ENCODE results near the gene KIAA1671. TPM values are rescaled to one million over a fixed set of nuclear protein-coding genes. Genes with fewer than 3 reads are reported as not detected.

The KIAA1671 gene
- polyA plus RNA-seq, 3 donors: 23.2 to 27.4 (median 25.9) TPM

DNA sequence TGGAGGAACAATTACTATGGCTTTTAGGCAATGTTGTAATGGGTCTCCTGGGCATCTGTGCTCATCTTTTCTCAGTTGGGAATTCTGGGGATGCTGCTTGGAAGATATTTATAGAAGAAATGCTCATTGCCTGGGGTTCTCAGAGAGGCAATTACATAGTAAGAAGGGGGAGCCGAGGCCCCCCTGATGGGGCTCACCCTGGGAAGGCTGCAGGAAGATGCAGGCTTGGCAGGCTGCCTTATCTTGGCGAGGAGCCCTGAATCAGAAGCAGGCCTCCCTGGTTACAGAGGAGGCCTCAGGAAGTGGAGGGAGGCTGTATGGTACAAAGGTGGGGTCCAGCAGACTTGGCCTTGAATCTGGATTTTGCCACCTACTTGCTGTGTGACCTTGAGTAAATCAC is 186.5 kb downstream of the KIAA1671 start:
- peak; percentile 30 for DNase-seq

DNA sequence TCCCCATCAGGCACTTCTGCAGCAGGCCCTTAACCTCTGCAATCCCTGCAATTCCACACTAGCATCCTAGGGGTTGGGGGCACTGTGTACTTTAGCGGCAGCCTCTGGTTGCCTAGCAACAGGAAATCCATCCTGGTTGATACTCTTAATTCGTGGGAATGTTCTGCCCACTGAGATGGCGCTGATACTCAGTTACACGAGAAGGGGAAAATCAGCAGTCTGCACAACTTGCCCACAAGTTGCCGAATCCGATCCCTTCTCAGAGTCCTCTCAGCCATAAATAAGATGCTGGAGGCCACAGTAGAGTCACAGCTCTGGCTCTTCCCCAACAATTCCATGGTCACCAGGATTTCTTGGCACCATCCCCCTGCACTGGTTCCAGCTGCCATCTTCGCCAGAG is 189.6 kb downstream of the KIAA1671 start:
- DNase-seq: no peak

DNA sequence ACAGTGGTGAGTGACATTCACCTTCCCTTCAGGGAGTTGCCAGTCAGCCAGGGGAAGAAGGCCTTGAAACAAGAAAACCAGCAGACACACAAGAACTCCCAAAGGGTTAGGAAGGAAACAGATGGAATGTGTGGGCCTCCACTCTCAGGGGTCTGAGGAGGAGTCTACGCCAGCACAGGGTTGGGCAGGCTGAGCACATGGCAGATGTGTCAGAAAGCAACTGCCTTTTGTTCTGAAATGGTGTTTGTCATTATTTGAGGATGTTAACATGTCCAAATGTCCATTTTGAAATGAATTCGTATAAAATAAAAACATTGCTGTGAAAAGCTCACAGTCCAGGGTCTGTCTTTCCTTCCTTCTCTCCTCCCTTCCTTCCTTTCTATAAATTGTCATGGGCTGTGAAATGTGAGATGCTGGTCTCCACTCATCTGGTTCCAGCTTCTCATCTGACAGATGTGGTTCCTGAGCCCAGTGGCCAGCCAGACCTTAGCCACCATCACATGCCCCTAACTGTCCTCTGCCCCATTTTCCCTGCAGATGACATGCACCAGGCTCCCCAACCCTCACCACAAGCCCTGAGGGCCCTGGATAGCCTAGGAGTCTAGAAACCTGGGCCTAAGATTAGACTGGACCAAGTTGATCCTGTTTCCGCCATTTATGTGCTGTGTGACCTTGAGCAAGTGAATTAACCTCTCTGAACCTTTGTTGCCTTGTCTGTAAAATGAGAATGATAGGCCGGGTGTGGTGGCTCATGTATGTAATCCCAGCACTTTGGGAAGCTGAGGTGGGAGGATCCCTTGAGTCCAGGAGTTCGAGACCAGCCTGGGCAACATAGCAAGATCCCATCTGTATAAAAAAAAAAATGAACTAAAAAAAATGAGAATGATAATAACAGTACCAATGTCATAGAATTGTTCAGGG is 190.9 kb downstream of the KIAA1671 start:
- no peak for DNase-seq

DNA sequence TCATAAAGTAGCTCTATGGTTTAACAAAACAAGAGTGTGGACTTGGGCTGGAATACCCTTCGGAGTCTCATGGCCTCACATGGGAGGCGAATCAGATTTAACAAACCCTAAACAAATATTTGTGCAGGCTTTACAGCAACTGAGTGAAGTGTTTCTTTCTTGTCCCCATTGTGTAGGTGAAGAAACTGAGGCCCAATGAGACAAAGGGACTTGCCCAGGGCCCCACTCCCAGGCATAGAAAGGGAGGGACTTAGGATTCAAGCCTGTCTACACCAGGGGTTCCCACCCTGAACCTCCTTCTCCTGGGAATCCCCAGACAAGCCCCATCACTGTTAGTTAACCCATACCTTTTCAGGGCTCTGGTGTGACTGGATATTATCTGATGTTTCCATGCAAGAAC is 192.0 kb downstream of the KIAA1671 start:
- DNase-seq: no peak

DNA sequence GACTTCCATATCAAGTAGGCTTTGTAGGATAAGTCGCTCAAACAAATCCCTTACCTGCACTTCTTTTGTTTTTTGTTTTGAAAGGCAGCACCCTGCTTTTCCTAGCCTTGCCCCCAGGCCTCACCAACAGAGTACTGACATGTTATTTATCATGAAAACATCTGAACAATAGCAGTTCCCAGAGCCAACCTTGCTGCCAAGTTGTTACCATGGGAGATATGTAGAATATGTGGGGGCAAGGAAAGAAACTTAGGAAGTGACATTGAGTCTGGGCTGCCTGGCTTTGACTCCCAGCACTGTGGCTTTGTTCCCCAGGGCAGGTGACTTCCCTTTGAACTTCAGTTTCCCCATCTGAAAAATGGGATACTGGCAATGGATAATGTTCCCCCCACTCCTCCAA is 193.8 kb downstream of the KIAA1671 start:
- DNase-seq: no peak

DNA sequence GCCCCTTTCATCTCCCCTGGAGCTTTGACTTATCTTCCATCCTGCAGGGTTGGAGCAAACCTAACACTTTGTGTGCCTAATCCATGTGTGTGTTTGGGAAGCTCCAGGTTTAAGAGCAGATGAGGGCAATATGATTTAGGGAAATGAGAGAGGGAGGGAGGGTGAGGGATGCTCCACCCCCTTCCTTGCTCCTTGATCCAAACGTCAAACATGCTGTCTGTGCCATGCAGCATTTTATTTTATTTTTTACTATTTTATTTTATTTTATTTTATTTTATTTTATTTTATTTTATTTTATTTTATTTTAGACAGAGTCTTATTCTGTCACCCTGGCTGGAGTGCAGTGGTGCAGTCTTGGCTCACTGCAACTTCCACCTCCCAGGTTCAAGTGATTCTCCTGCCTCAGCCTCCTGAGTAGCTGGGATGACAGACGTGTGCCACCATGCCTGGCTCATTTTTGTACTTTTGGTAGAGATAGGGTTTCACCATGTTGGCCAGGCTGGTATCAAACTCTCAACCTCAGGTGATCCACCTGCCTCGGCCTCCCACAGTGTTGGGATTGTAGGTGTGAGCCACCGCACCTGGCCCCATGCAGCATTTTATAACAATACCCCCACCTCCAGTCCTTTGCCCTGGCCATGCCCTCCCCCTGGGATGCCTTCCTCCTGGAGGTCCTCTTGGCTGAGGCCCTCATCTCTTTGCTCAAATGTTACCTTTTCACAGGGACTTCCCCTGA is 194.6 kb downstream of the KIAA1671 start:
- no peak for DNase-seq

DNA sequence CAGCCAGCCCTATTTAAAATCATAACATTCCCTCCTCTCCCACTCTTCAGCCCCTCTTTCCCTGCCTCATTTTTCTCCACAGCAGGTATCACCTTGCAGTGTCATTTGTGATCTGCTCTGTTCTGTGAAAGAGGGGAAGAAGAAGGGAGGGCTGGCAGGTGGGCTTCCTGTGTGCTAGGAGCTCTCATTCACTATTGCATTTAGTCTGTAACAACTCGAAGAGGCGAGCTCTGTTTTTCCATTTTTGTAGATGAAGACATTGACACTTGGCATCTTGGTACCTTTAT is 195.1 kb downstream of the KIAA1671 start:
- no peak for DNase-seq

DNA sequence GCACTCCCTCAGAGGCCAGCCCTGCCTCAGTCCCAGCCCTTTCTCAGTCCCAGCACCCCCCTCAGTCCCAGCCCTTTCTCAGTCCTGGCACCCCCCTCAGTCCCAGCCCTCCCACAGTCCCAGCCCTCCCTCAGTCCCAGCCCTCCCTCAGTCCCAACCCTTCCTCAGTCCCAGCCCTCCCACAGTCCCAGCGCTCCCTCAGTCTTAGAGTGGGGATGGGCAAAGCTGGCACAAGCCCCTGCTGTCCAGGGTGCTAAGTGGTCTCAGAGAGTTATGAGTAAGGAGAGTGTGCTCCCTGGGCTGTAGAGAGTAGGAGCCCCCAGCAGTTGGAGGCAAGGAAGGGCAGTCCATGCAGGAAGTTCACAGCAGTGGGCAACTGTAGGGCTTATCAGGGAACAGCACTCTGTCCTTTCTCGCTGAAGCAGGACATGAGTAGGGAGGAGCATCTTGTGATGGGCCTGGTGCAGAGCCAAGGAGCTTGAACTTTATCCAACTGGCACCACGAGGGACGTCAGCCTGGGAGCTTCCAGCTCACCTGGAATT is 195.7 kb downstream of the KIAA1671 start:
- DNase-seq: no peak

DNA sequence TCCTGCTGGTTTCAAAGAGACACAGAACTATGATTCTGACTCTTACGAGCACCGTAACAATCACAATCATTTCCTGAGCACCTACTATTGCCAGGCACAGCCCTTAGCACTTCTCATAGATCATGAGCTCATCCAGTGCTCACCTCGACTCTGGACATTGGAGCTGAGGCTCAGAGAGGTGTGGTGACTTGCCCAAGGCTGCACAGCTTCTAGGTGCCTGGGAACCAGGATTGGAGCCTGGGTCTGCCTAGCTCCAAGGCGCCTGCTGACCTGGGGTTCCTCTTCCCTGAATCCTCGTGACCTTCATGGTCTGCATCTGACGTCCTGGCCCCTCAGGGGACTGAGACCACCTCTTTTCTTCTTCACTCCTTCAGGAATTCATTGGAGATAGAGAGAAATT is 196.5 kb downstream of the KIAA1671 start:
- no peak for DNase-seq

DNA sequence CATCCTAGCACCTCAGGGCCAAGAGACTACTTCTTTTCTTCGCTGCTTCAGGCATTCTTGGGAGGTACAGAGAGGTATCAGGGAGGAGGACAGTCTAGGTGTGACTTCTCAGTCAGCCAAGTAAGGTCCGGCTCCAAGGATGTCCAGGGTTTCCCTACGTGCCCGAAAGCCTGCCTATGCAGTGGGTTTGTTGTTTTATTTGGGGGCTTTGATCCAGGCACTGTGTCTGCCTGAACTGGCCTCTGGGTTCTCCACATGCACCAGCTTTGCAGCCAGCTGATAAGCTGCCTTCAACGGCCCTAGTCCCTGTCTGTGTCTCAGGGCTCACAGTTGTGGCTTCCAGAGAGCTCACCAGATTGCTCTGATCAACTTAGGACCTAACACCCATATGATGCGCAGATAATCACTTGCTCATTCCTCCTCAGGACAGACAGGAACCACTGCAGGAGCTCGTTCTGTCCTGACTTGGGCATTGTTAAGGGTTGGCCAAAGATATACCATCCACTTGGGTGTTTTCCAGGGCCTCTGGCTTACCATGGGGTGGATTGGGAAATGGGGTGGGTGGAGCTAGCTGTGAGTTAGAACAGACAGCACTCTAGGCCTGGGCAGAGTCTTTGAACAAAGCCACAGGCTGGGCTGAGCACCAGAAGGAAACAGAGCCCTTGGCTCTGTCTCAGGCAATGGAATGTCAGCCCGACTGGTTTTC is 201.6 kb downstream of the KIAA1671 start:
- DNase-seq: no peak

DNA sequence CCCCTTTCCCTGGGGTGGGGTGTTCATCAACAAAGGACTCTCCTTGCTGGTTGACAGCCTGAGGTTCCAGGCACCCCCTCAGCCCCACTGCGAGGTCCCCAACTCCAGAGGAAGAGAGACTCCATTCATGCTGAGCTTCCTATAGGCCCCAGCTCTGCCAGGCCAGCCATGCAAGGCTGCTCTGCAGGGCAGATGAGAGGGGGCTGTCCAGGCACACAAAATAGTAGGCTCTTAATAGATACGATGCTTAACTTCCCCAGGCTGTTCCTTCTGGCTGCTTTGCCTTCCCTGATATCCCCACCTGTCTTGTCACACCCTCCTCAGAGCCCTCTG is 202.1 kb downstream of the KIAA1671 start:
- DNase-seq: no peak

DNA sequence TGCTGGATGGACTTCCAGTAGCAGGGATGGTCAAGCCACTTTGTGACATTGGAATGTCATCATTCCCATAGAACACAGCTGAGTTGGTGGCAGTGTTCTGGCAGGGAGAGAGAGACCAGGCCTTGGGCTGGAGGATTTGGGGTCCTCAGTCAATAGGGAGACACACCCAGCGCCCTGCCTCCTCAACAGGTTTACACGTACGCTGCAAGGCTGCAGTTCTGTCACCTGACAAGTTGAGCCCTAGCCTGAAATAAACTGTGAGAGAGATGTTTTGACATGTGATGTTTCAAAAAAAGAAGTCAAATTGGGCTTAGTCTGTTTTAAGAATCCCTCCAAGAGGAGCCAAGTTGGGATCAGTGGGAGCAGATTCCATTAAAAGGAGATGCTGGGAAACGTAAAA is 204.2 kb downstream of the KIAA1671 start:
- DNase-seq: no peak

DNA sequence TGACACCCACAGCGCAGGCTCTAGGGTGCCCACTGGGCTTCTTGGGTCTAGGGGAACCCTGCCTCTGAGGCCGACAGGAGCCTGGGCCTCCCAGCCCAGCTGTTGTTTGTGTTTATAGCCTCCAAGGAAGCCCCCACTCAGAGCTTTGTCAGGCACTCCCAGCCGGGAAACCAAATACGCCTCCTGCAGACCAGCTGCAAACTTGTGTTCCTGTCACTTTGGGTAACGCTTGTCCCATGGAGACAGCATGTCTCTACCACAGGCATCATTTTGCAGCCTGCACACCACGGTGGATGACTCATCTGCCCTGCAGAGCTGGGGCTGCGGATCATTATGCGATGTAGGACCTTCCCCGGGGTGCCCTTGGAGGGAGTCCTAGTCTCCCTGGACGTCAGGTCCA is 206.5 kb downstream of the KIAA1671 start:
- peak; percentile 35 for DNase-seq

DNA sequence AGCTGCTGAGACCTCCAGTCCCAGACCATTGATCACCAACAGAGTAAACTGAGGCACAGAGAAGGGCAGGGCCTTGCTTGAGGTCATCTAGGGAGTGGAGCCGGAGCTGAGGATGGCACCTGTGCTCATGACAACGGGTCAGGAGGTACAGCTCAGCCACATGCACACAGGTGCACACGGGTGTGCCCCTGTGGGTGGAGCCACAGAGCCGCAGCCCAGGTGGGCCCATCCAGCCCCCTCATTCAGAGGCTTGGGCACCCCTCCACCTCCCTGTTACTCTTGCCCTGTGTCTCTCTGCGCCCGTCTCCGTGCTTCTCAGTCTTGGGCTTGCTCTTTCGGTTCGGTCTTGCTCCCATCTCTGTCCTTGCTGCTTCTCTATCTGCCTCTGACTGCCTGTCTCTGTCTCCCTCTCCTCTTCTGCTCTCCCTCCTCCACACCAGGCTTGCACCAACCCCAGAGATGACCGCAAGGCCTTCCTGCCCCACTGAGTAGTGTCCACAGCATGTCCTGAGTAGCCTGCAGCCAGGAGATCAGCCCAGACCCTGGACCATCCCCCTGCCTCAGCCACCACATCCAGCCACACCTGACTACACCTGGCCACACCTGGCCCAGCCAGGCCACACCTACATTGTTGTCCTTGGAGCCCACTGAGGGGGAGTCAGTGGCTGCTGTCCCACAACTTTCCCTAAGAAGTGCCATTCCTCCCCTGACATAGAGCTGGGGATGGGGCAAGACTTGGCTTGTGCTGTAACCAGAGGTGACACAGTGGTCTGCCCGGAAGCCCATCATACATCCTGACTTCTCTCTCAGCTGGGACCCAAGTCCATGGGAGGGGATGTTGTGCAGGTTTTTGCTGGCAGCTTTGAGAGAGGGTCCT is 207.8 kb downstream of the KIAA1671 start:
- DNase-seq: no peak

DNA sequence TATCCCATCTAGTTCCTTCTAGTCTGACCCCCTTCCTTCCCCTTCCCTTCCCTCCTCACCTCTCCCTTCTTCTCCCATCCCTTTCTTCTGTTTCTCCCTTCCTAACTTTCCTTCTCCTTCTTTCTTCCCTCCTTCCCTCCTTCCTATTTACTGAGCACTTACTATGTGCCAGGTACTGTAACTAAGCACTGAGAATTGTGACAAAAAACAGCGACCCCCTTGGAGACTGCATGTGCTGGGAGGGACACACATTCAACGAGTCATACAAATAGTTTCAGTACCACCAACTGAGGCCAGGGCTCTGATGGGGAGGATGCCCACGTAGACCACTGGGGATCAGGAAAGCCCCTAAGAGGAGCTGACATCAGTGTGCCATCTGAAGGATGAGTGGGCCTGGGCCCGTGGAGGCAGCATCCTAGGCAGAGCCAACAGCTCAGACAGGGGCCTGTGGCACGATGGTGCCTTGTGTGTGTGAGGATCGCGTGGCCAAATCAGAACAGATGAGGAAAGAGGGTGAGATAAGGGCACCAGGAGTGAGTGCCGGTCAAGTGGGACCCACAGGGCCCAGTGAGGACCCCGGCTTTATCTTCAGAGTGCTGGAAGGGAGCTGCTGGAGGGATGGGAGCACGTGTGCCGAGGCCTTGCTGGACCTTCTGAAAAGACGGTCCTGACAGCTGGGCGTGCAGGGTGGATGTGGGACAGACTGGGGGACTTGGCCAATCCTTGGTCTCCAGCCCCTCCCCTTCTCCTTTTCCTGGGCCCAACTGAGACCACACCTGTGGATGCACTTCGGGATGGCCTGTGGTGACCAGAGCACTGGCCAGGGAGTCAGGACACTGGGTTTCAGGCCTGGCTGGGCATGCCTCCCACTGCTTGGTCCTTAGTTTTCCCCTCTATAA is 208.8 kb downstream of the KIAA1671 start:
- no peak for DNase-seq

DNA sequence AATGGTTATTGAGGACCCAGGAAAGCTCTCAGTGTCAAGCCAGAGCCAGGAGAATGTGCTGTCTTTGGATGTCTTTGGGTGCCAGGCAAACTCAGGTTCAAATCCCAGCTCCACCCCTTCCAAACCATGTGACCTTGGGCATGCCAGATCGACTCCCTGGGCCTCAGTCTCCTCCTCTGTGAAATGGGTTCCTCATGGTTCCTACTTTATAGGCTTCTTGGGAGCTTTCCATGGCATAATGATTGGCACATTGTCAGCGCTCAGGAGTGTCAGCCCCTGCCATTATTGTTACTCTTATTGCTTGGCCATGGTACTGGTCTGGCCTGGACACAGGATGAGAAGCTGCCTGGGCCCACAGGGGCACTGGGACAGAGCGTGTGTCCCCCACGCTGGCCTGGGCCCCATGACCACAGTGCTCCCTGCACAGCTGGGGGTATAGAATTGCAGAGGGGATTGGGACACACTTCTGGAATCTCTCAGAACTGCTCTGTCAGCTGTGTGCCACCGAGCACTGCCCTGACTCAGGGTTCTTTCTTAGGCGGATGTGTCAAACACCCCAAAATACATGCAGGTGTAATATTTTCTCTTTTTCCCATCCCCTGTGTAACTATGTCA is 209.5 kb downstream of the KIAA1671 start:
- no peak for DNase-seq

DNA sequence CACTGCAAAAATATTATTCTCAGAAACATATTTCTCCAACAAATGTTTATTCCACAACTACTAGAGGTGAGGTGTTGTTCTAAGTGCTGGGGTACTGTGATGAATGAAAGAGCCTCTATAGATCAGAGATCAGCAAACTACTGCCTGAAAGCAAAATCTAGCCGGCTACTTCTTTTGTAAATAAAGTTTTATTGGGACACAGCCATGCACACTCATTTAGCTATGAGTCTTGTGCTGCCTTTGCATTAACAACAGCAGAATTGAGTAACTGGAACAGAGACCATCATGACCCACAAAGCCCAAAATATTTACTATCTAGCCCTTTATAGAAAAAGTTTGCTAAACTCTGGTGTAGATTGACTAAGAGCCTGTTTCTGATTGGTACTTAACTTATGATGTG is 210.0 kb downstream of the KIAA1671 start:
- DNase-seq: no peak

DNA sequence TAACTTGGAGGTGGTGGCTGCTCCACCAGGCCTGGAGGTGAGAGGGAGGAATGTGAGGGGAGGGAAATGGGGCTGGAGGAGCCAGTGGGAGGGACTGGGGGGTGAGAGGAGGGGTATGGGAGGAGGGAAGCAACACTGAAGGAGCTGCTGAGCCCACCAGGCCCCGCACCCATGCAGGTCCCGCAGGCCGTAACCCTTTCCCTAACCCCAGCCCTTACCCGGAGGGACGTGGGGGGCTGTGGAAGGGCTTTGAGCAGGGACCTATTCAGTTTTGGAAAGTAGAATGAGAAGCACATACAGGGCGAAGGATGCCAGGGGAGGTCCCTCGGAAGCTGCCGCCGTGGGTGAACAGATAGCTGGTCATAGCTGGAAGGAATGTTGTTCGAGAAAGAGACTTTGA is 213.3 kb downstream of the KIAA1671 start:
- DNase-seq: no peak

DNA sequence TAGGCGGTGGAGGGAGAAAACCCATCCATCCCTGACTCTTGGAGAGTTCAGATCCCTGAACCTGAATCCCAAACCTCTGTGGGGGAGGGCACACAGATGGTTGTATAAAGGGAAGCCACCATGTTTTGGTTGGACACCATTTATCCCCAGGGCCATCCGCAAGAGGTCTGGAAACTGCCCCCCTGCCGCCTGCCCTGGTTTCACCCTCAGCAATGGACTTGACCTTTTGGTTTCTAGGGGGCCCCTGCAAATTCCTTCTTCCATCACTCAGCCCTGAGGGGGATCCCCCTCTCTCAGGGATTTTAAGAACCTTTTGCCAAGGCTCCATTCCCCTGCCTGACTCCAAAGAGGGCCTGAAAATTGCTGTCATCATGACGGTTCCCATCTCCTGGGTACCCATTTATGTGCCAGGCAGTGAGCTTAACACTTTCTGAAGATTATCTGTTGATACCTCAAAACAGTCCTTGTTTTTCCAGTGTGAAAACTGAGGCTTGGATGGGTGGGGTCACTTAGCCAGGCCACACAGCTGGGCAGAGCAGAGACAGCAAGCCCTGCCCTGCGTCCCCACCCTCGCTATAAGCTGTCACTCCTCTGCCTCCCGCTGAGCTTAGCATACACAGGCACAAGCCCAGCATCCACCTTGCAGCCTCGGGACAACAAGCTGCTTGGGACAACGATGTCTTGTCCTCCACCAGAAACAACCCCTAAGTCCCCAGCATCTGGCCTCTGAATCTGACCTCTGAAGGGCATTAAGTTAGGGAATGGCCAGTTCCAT is 213.9 kb downstream of the KIAA1671 start:
- DNase-seq: no peak

All from renal pelvis (tissue), 4 donors.